HG02884 (cell line): Measurements from ENCODE around the gene FAM168A.

ENCODE experiments used
- ATAC-seq: cut with Tn5 transposase; IDR thresholded peaks from one replicate; pipeline ENCODE4 v1.9.1; 2021; ENCODE audit warnings: mild to moderate bottlenecking, moderate library complexity; ENCODE audit not compliant: unreplicated experiment

Gene FAM168A

DNA sequence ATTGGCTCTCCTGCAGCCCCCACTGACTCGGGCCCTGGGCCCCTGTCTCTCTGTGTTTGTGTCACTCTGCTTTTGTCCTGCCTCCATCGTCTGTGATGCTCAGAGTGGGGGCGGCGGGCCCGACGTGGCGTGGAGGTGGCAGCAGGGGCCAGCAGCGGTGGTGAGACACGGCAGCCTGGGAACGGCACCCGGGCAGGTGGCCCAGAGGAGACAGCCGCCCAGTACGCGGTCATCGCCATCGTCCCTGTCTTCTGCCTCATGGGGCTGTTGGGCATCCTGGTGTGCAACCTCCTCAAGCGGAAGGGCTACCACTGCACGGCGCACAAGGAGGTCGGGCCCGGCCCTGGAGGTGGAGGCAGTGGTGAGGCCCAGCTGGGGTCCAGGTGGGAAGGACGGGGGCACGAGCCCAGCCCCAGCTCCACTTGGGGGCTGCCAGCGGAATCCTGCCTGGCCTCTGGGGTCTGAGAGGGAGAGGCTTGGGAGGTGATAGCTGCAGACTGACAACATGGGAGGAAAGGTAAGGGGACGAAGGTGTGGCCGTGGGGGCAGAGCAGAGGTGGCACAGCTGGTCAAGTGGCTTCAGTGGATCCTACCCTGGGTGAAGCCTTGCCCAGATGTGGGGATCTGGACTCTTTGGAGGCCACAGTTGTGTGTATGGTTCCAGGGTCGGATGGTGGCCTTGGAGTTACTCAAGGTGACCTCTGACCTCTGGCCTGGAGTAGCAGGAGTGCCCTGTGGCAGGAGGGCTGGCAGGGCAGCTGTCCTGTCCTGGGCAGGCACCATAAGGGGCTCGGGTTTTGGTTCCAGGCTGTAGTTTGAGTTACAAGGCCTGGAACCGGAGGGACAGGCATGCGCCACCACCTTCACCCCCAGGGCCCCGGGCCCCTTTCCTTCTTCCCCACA, 205.6 kb downstream of the FAM168A start:
- no peak for ATAC-seq

DNA sequence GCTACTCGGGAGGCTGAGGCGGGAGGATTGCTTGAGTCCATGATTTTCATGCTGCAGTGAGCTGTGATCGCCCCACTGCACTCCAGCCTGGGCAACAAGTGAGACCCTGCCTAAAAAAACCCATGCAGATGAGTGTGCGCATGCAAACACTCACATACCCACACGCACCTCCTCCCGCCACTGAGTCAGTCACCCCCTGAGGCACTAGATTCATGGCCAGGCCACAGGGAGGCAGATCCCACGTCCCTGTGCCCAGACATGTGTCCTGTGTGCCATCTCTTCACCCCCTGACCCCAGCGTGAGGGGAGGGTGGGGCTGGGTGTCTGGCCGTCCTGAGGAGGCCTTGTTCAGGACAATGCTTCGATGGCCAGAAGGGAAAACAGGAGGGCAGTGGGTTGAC, 206.2 kb downstream of the FAM168A start:
- ATAC-seq: no peak

DNA sequence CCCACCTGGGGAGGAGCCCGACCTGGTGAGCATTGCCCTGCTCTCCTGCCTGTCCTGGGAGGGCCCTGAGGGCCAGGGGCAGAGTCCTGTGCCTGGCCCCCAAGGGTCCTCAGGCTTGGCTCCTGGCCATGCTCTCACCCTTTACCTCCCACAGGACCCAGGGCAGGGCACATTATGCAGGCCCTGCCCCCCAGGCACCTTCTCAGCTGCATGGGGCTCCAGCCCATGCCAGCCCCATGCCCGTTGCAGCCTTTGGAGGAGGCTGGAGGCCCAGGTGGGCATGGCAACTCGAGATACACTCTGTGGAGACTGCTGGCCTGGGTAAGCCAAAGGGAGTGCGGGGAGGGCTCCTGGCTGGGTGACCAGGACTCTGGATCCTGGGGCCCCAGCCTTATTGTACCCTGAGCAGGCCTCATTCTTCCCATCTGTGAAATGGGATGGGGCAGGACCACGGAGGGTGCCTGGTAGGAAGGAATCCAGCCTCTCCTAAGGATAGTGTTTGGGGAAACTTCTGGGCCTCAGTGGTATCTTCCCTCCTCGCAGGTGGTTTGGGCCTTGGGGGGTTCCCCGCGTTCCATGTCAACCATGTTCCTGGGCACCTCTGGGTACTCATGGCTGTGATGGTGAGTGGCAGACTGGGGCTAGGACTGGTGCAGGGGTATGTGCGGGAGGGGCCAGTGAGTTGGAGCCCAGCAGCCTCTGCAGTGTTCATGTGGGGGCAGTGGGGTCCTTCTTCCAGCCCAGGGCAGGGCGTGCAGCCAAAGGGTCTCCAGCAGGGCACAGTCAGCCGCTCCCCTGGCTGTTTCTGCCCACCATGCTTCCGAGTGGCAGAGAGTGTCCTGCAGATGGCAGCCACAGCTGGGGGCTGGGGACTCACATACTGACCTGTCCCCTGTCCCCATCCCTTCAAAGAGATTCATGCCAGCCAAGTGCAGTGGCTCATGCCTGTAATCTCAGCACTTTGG, 207.0 kb downstream of the FAM168A start:
- no peak for ATAC-seq

DNA sequence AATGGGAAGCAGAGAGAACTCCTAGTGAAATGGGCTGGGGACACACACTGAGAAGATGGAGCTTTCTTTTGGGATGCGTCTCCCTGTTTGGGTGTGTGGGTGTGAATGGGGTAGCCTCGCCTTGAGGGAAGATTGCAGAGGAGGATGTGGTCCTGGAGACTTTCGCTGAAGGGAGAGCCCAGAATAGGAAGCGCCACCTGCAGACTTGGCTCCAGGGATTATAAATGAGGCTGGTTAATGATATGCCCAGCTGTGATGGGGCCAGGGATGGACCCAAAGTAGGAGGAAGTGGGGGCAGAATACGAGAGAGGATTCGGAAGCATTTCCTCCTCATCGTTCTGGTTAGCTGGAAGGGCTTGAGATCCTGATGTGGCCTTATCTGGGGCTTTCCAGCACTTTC, 208.0 kb downstream of the FAM168A start:
- ATAC-seq: no peak

DNA sequence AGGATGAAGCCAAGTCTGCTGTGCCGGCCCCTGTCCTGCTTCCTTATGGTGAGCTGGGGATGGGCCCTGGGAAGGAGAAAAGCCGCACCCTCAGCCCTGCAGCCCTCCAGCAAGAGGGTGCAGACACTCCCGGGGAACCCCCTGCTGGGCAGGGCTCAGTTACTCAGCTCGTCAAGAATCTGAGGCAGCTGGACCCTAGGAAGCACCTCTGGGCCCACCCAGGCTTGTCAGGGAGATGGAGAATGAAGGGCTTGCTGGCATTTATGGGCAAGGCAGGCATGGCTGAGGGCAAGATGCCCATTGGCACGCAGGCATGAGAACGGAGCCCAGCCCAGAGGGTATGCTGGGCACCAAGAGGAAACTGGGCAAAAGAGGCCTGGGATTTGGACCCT, 208.8 kb downstream of the FAM168A start:
- ATAC-seq: no peak

DNA sequence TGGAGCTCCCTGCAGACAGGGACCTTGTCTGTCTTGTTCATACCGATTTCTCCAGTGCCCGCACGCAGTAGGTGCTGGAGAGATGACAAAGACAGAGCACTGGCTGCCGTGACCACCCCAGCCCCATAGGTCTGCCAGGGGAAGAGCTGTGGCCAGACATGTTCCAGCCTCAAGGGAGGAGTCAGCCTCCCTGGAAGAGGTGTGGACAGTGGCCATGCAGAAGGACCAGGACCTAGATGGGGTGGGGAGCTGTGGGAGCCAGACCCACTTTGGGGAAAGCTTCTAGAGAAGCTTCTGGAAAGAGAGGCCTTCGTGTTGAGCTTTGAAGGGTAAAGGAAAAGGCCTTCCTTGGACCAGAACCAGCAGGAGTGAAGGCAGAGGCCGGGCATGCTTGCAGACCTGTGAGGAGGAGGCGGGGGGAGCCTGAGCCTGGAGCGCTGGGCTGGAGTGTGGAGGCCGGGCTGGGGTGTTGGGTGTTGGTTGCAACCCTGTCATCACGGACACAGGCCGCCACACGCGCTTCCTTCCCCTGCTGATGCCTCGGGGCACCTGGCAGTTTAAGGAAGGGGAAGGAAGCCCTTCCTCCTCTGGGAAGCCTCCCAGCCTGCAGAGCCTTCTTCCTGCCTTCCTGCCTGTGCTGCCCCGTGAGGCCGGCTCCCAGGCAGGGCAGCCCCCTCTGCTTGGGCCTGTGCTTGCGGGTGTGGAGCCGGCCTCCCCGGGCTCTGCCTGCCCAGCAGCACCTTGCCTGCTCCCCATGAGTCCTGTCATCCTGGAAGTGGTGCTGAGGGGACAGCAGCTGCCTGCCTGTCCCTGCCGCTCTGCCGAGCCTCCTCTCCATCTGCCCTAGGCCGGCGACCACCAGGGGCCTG, 209.4 kb downstream of the FAM168A start:
- ATAC-seq: no peak

DNA sequence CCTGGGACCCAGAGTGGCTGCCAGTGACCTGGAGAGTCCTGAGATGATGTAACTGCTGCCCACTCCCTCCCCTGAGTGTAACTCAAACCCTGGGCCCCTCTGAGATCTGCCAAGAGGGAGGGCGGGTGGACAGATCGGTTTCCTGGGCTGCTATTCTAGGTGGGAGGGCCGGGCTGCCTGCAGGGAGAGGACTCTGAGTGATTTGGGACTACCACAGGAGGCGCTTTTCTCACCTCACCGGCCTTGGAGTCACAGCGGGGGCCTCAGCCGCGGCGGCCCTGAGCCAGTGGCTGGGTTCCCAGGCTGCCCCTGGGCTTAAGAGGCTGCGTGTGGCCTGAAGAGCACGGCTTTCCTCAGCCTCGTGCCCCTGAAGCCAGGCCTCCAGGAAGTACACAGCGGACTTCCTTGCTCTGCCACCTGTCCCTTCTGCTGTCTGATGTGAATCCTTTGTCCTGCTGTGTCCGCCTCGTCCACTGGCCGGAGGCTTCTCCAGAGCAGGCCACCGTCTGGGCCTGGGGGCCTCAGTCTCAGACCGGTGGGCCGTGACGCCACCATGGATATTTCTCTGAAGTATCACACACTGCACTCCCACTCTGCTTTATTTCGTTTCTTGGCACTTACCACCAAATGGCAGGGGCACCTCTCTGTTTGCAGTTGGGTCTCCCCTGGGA, 210.2 kb downstream of the FAM168A start:
- ATAC-seq: no peak

DNA sequence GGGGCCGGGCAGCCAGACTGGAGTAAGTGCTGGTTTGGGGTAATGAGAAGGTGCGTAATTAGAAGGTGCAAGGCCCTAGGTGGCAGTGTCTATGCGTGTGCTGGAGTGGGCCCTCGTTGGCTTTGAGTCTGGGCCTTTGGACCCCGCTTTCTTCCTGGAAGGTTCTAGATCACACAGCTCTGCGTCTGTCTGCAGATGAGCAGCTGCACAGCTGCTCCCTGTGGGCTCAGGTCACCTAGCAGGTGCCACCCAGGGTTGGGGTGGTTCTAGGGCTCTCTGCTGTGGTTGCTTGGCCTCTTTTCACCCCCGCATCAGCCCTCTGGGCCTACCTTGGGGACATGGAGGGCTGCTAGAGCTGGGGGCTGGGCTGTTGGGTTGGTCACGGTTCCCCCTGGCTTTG, 211.4 kb downstream of the FAM168A start:
- no peak for ATAC-seq

DNA sequence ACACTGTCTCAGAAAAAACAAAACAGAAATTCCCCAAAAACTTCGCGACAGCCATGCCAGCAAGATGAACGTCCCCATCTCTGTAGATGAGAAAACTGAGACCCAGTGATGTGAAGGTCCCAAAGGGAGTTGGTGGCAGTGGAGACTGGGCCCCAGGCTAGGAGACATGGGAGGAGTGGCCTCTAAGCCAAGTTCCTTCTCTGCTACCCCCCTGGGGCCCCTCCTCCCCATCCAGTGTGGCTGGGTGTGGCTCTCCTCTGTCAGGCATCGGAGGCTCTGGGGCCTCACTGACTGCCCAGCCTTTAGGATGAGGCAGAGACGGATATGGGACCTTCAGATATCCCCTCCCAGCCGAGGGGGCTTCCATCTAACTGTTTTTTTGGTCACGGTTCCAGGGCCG, 211.9 kb downstream of the FAM168A start:
- ATAC-seq: no peak

DNA sequence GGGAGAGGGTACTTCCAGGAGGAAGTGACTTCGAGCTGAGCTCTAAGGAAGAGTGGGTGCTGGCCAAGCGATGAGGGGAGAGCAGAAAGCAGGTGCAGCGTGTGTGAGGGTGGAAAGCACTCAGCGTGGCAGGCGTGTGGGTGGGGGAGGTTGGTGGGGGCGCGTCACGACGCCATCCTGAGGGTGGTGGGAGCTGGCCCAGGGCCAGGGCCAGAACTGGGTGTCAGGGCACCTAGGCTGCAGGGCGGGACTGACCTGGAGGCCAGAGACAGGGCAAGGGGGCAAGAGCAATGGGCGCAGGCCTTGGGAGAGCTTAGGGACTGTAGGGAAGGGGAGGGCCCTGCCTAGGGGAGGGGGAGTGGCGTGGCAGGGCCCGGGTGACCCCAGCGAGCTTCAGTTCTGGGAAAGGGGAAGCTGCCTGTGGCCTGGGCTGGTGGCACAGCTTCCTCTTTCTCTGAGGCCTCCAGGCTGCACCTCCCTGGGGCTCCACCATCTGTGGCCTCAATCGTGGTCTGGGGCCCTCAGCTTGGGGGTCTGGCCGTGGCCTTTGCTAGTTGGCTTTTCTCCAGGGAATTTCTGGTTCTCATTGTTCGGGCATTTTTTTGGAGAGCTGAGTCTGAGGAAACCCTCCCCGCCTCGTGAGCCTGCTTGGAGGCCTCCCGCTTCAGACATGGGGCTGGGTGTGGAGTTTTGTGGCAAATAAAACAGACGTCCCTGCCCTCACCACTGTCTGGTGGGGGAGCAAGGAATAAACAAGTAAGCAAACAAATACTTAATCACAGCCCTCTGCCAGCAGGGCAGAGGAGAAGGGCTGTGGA, 212.8 kb downstream of the FAM168A start:
- ATAC-seq: peak; percentile 61

DNA sequence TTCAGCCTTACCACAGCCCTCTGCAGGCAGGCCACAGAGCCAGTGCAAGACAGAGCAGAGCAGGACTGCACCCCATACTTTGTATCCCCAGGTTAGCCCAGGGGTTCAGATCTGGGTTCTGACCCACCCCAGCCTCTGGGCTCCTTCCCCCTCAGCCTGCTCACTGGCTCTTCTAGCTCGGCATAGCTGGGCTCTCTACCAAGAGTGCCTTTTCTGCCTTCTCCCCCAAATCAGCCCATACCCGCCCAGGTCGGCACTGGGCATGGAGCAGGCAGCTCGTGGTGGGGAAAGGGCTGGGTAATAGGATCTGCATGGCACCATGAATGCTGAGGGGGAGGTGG, 213.4 kb downstream of the FAM168A start:
- ATAC-seq: no peak

DNA sequence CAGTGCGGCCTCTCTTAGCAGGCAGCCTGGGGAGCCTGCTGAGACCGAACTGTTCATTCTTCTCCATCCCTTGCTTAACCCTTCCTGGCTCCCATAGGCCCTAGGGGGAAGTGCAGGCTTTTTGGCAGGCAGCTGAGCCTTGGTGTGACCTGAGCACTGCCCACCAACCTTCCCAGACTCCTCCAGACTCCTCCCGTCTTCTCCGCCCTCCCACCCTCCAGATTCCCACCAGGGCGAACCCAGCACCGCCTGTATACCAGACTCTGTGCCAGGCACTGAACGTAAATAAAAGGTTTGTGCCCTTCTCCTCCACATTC, 213.8 kb downstream of the FAM168A start:
- no peak for ATAC-seq

DNA sequence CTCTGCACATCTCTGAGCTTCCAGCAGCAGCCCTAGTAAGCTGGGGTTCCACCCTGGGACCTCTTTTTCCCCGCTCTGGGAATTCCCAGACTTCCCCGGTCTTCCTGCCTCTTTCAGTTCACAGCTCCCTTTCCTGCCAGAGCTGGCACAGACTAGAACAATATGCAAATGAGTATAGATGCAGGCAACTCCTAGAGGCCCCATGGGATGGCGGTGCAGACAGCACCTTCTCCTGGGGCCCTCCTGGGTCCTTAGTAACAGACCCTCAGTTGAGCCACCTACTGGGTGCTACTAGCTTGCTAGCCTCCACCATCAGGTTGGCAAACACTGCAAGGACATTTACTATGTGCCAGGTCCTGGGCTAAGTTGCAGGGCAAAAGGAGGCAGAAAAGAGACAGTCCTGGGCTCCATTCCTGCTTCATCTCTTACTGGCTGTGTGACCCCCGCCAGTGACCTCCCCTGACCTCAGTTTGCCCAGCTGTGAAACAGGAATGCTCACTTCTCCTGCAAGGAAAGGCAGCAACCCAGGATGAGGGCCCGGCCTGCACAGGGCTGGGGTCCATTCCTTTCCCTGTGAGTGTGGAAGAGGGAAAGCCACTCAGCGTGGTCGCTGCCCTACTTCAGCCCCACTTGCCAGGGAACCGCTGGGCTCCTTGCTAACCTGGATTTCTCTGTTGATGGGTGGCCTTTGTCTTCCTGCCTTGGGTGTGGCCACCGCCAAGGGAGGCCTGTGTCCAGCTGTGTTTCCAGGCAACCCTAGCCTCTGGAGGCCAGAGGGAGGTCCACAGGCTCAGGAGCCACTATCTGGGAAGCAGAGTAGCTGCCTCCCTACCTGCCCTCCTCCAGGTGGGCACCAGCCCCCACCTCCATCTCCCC, 214.4 kb downstream of the FAM168A start:
- no peak for ATAC-seq

DNA sequence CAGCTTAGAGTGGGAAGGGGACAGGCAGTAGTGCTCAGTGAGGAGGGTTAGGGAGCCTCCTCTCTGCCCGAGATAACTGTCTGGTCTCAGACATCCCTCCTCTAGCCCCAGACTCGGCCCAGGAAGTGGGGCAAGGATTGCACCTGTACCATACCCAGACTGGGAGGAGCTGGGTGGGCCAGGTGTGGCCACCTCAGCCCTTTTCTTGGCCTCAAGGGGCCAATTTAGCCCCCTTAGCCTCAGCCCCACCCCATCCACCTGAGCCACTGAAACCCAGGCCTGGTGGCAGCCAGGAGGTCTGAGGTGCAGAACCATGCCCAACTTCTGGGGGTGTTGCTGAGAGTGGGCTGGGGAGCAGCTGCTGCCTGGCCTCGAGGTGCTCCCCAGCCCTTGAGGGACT, 215.2 kb downstream of the FAM168A start:
- ATAC-seq: no peak

DNA sequence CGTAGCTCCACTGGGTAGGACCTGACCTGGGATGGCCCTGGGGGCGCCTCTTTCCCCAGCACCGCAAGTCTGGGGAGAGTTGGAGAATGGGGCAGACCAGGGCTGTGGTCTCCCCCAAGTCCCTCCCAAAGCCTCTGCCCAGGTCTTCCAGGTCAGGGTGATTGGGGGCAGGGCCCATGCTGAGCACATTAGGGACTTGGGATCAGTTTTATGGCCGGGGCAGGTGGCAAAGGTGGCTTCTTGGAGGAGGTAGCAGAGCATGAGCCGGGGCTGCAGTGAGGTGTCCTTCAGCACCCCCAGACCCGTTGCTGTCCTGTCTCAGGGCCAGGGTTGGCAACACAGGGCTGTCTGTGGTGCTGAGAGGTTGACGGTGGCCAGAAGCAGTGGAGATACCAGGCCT, 215.7 kb downstream of the FAM168A start:
- no peak for ATAC-seq

DNA sequence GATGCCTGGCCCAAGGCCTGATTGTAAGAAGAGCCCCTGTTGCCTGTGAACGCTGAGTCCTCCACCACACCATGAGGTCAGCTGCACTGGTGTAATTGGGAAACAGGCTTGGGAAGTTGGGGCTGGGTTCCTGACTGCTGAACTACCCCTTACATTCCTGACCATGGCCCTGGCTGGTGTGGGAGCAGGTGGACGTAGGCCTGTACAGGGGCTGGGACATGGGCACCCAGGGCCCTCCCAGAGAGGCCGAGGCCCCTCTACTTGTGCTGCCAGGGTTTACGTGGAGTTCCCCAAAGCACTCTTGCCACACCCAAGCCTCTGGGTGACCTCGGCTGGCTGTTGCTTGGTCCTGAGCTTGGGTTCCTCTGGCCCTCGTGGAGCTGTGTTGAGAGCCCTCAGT, 216.3 kb downstream of the FAM168A start:
- no peak for ATAC-seq

DNA sequence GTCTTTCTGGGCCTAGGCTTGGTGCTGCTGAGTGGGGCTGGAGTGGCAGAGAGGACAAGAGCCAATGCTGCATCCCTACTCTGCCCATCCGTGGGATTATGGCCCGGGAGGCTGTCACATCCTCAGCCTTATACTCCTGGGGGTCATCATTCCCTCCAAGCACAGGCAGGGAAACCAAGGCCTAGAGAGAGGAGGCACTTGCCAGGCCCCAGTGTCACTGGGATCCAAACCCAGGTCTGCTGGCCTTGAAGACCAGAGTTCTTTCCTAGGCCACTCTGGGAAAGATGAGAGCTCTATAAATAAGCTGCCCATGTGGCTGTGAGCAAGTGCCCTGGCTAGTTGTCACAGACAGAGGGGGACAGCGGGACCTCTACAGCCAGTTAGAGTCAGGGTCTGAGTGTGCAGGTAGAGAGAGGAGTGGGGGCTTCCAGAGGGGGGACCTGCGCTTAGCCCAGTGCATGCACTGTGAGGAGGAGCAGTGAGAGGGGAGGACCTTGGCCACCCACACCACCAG, 217.0 kb downstream of the FAM168A start:
- ATAC-seq: no peak

DNA sequence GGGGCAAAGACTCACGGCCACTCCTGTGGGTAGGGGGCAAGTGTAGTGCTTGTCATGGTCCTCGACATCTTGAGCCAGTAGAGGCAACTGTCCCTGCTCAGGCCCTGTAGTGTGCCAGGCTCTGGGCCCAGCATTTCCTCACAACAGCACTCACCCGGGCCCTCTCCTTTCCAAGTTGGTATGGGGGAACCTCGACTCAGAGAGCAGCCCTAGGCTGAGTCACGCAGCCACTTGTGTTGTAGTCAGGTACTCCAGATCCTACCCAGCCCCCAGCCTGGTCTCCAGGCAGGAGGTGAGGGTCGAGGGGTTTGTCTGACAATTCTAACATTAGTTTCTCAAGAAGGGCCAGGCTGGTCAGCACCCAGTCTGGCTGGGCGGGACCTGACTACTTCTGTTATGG, 217.6 kb downstream of the FAM168A start:
- ATAC-seq: no peak
